Type B pancreatic cell (in vitro differentiated cells): ENCODE data around the gene THSD4. TPM values are rescaled to one million over a fixed set of nuclear protein-coding genes. Genes with fewer than 3 reads are reported as not detected.

Experiments
- DNase-seq: peaks from one replicate; pipeline ENCODE4 v3.0.0; 2021; ENCODE audit warnings: mixed read lengths; ENCODE audit not compliant: unreplicated experiment; ENCODE audit errors: extremely low spot score
- H3K27ac Mint-ChIP-seq: 2 replicates; pipeline ENCODE4 v1.8.0; 2021; ENCODE audit warnings: mild to moderate bottlenecking, mixed read lengths
- H3K27me3 Mint-ChIP-seq: 2 replicates; pipeline ENCODE4 v1.8.0; 2021; ENCODE audit warnings: mixed read lengths
- H3K36me3 Mint-ChIP-seq: 2 replicates; pipeline ENCODE4 v1.8.0; 2021; ENCODE audit warnings: mixed read lengths
- H3K4me1 Mint-ChIP-seq: one replicate; pipeline ENCODE4 v1.8.0; 2021; ENCODE audit warnings: mixed read lengths; ENCODE audit not compliant: unreplicated experiment
- H3K4me3 Mint-ChIP-seq: 2 replicates; pipeline ENCODE4 v1.8.0; 2021; ENCODE audit warnings: mild to moderate bottlenecking, mixed read lengths
- H3K9me3 Mint-ChIP-seq: 2 replicates; pipeline ENCODE4 v1.8.0; 2021; ENCODE audit warnings: mixed read lengths
- CTCF ChIP-seq: fragments of 200-600 bp; sonication (generic); conservative IDR thresholded peaks from 2 replicates; pipeline ENCODE4 v1.5.0; 2021; ENCODE audit warnings: antibody characterized with exemption, mild to moderate bottlenecking
- total RNA-seq: library from RNA; stranded (reverse); gene quantifications from 2 replicates; pipeline ENCODE4 v1.2.1, GENCODE V29; 2021; ENCODE audit warnings: low replicate concordance

The THSD4 gene
- total RNA-seq, 1 donor from 2014 or later: 43.3 TPM

DNA sequence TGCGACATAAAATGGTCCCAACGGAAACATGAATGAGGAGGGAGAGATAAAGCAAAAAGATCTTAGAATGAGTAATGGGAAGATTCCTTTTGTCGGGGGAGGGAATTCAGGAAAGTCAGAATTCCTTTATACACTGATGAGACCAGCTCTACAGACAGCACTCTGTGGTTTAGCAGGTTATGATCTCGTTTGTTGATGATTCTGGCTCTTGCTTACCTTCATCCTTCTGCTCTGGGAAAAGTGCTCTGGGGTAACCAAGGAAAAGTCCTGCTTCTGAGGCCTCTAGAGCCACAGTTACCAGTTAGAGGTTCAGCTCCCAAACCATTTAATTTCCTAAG lies 544.4 kb downstream of the THSD4 start:
- DNase-seq: no peak
- no peak for TF ChIP-seq CTCF
- peaks cover 19% of the 10 kb centered on the region for H3K36me3 Mint-ChIP-seq
- no peak overlapping the region for H3K27ac Mint-ChIP-seq
- H3K4me1 Mint-ChIP-seq: peaks cover 25% of the 10 kb centered on the region
- no peak overlapping the region for H3K4me3 Mint-ChIP-seq
- H3K9me3 Mint-ChIP-seq: peaks cover 3% of the 10 kb centered on the region
- H3K27me3 Mint-ChIP-seq: no peaks in the 10 kb centered on the region

DNA sequence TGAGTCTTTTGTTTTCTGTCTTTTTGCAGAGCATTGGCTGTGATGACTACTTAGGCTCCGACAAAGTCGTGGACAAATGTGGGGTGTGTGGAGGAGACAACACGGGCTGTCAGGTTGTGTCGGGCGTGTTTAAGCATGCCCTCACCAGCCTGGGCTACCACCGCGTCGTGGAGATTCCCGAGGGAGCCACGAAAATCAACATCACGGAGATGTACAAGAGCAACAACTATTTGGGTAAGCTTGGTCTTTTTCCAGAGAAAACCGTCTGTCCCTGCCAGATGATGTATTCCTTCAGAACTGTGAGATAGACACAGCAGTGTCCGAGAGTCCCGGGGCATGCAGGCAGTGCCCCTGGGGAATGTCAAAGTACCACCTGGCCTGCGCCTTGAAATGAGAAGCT lies 545.2 kb downstream of the THSD4 start:
- Mint-ChIP-seq H3K27ac (no peak overlapping the region), H3K36me3 (peaks cover 27% of the 10 kb centered on the region), H3K9me3 (peaks cover 9% of the 10 kb centered on the region), H3K27me3 (no peaks in the 10 kb centered on the region), H3K4me3 (no peak overlapping the region), H3K4me1 (peaks cover 17% of the 10 kb centered on the region)
- TF ChIP-seq CTCF: no peak
- no peak for DNase-seq

DNA sequence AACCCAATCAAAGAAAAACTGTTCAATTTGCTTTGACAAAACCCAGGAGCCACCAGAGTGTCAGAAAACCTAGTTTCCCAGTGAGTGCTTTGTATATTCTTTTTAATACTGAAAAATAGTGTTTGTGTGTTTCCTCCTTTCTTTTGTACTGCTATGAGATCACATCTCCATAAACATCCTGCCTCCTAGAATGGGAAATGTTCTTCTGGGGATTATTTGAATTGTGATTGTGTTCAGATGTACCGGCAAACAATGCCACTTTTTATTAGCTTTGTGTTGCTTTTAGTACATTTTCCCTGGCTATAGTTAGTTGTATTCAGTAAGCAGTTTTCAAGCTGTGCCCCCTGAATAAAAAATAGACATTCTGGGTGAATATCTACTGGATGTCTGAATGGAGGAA lies 547.0 kb downstream of the THSD4 start:
- H3K27ac Mint-ChIP-seq: no peak overlapping the region
- no peak for DNase-seq
- TF ChIP-seq CTCF: no peak
- H3K4me1 Mint-ChIP-seq: peaks cover 14% of the 10 kb centered on the region
- peaks cover 30% of the 10 kb centered on the region for H3K36me3 Mint-ChIP-seq
- H3K9me3 Mint-ChIP-seq: peaks cover 9% of the 10 kb centered on the region
- H3K27me3 Mint-ChIP-seq: no peaks in the 10 kb centered on the region
- H3K4me3 Mint-ChIP-seq: no peak overlapping the region

GRCh38 chr15:71664622-71665021 lies 549.4 kb downstream of the THSD4 start:
- Mint-ChIP-seq H3K27ac (no peak overlapping the region), H3K36me3 (peaks cover 25% of the 10 kb centered on the region), H3K4me1 (peaks cover 8% of the 10 kb centered on the region), H3K4me3 (no peak overlapping the region), H3K27me3 (no peaks in the 10 kb centered on the region), H3K9me3 (peaks cover 9% of the 10 kb centered on the region)
- DNase-seq: no peak
- TF ChIP-seq CTCF: no peak

- no peak for DNase-seq
- no peak overlapping the region for H3K4me3 Mint-ChIP-seq
- TF ChIP-seq CTCF: no peak
- H3K9me3 Mint-ChIP-seq: peaks cover 13% of the 10 kb centered on the region
- H3K36me3 Mint-ChIP-seq: peaks cover 18% of the 10 kb centered on the region
- no peaks in the 10 kb centered on the region for H3K27me3 Mint-ChIP-seq
- peaks cover 2% of the 10 kb centered on the region for H3K4me1 Mint-ChIP-seq
- no peak overlapping the region for H3K27ac Mint-ChIP-seq
These were observed 551.7 kb downstream of the THSD4 start for GRCh38 chr15:71666763-71667620.
